ENCODE results near the gene NPY. TPM values are rescaled to one million over a fixed set of nuclear protein-coding genes. Genes with fewer than 3 reads are reported as not detected.

NPY gene
- total RNA-seq, 2 experiments from 2014 or later: not detected

- CTCF ChIA-PET: no interaction called here
Measured at GRCh38 chr7:24334627-24335026, 50.6 kb downstream of the NPY start.

GRCh38 chr7:24336461-24336860 is 52.5 kb downstream of the NPY start:
- H3K4me3 Mint-ChIP-seq: no peak overlapping the region
- TF ChIP-seq CTCF (IDR thresholded peaks at IDR 0.05): no peak
- ChIA-PET POLR2A (no interaction called here), CTCF (interaction anchor here (0.8 kb wide), 1 partner anchor 10 kb away, joined by 3 read pairs; no protein-coding TSS in a partner anchor)
- H3K4me1 Mint-ChIP-seq (ENCODE audit: low read depth): no peaks in the 10 kb centered on the region
- H3K9me3 Mint-ChIP-seq: peaks cover 13% of the 10 kb centered on the region
- DNase-seq (peak; percentile 10), ATAC-seq (peak; percentile 24)
- intact Hi-C loops (cut with micrococcal nuclease): no loop called here
- no peak overlapping the region for H3K27ac Mint-ChIP-seq
- H3K27me3 Mint-ChIP-seq: peaks cover 24% of the 10 kb centered on the region
- no peaks in the 10 kb centered on the region for H3K36me3 Mint-ChIP-seq (ENCODE audit: low read depth)

More at GRCh38 chr7:24334627-24335026, 50.6 kb downstream of the NPY start:
- no peak for TF ChIP-seq CTCF (IDR thresholded peaks at IDR 0.05)
- DNase-seq: no peak
- Mint-ChIP-seq H3K27ac (no peak overlapping the region), H3K36me3 (ENCODE audit: low read depth) (no peaks in the 10 kb centered on the region), H3K9me3 (peaks cover 13% of the 10 kb centered on the region), H3K4me1 (ENCODE audit: low read depth) (no peaks in the 10 kb centered on the region), H3K4me3 (no peak overlapping the region), H3K27me3 (peaks cover 24% of the 10 kb centered on the region)
- POLR2A ChIA-PET: no interaction called here
- intact Hi-C loops (cut with micrococcal nuclease): no loop called here
- no peak for ATAC-seq

- Mint-ChIP-seq H3K9me3 (peaks cover 8% of the 10 kb centered on the region), H3K4me1 (ENCODE audit: low read depth) (no peaks in the 10 kb centered on the region), H3K4me3 (no peak overlapping the region), H3K27ac (no peak overlapping the region), H3K36me3 (ENCODE audit: low read depth) (no peaks in the 10 kb centered on the region), H3K27me3 (peaks cover 24% of the 10 kb centered on the region)
- no peak for TF ChIP-seq CTCF (IDR thresholded peaks at IDR 0.05)
- ATAC-seq: no peak
- ChIA-PET CTCF (interaction anchor here (0.8 kb wide), 1 partner anchor 9 kb away, joined by 3 read pairs; no protein-coding TSS in a partner anchor), POLR2A (no interaction called here)
- intact Hi-C loops (cut with micrococcal nuclease): no loop called here
- no peak for DNase-seq
Measured at GRCh38 chr7:24337180-24337579, 53.2 kb downstream of the NPY start.

- Mint-ChIP-seq H3K36me3 (ENCODE audit: low read depth) (no peaks in the 10 kb centered on the region), H3K4me1 (ENCODE audit: low read depth) (no peaks in the 10 kb centered on the region), H3K27ac (no peak overlapping the region), H3K4me3 (no peak overlapping the region), H3K27me3 (peaks cover 14% of the 10 kb centered on the region), H3K9me3 (no peaks in the 10 kb centered on the region)
- ATAC-seq (no peak), DNase-seq (no peak)
- POLR2A ChIA-PET: no interaction called here
- intact Hi-C loops (cut with micrococcal nuclease): no loop called here
- CTCF ChIA-PET: no interaction called here
- no peak for TF ChIP-seq CTCF (IDR thresholded peaks at IDR 0.05)
Measured at GRCh38 chr7:24339575-24339974, 55.6 kb downstream of the NPY start.

GRCh38 chr7:24340727-24341126 is 56.7 kb downstream of the NPY start:
- POLR2A ChIA-PET: interaction anchor here (0.6 kb wide), 2 partner anchors 38 to 783 kb away, joined by 3 to 4 read pairs; no protein-coding TSS in a partner anchor
- Mint-ChIP-seq H3K36me3 (ENCODE audit: low read depth) (no peaks in the 10 kb centered on the region), H3K4me3 (no peak overlapping the region), H3K27me3 (peaks cover 13% of the 10 kb centered on the region), H3K9me3 (no peaks in the 10 kb centered on the region), H3K4me1 (ENCODE audit: low read depth) (no peaks in the 10 kb centered on the region), H3K27ac (no peak overlapping the region)
- no peak for DNase-seq
- no peak for ATAC-seq
- intact Hi-C loops (cut with micrococcal nuclease): no loop called here
- CTCF ChIA-PET: no interaction called here
- no peak for TF ChIP-seq CTCF (IDR thresholded peaks at IDR 0.05)
